GM12873 (cell line): Measurements from ENCODE around the gene KLKB1.

Experiments used
- TF ChIP-seq, protein P1 (sequence below): IDR thresholded peaks from 2 replicates; pipeline ENCODE4 v1.5.1; 2012; ENCODE audit warnings: low read depth, mild to moderate bottlenecking, moderate library complexity, low read length, control low read depth; ENCODE audit not compliant: insufficient read depth; ENCODE audit errors: missing control alignments

Gene KLKB1

GRCh38 chr4:186307916-186308315, 80.6 kb downstream of the KLKB1 start:
- TF ChIP-seq, protein P1, sequence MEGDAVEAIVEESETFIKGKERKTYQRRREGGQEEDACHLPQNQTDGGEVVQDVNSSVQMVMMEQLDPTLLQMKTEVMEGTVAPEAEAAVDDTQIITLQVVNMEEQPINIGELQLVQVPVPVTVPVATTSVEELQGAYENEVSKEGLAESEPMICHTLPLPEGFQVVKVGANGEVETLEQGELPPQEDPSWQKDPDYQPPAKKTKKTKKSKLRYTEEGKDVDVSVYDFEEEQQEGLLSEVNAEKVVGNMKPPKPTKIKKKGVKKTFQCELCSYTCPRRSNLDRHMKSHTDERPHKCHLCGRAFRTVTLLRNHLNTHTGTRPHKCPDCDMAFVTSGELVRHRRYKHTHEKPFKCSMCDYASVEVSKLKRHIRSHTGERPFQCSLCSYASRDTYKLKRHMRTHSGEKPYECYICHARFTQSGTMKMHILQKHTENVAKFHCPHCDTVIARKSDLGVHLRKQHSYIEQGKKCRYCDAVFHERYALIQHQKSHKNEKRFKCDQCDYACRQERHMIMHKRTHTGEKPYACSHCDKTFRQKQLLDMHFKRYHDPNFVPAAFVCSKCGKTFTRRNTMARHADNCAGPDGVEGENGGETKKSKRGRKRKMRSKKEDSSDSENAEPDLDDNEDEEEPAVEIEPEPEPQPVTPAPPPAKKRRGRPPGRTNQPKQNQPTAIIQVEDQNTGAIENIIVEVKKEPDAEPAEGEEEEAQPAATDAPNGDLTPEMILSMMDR: no peak
